GM12864 (cell line): ENCODE data around the gene ZNF264.
"Not testable (repeated sequence)": the region's sequence is repeated elsewhere in the genome, so short reads cannot be mapped to it uniquely, and the experiment has no call there.

ENCODE experiments used
- DNase-seq: peaks from one replicate; pipeline ENCODE4 v3.0.0-alpha.2; 2011; ENCODE audit warnings: low read depth
- H3K4me3 ChIP-seq: 2 replicates; pipeline ENCODE4 v1.5.1; 2011; ENCODE audit warnings: mild to moderate bottlenecking, low read depth, low read length, control low read depth
- CTCF ChIP-seq: IDR thresholded peaks from 2 replicates; pipeline ENCODE4 v1.5.1; 2011; ENCODE audit warnings: low read depth, mild to moderate bottlenecking, moderate library complexity, low read length, control low read depth, inconsistent platforms; ENCODE audit errors: missing control alignments

Gene ZNF264

GRCh38 chr19:57242821-57243220 lies 51.5 kb downstream of the ZNF264 start:
- DNase-seq, result no peak
- no peak overlapping the region for H3K4me3 ChIP-seq
- TF ChIP-seq CTCF, result no peak

GRCh38 chr19:57244513-57244912 lies 53.2 kb downstream of the ZNF264 start:
- H3K4me3 ChIP-seq, result no peak overlapping the region
- TF ChIP-seq CTCF, result no peak
- DNase-seq, result no peak

GRCh38 chr19:57245066-57245465 lies 53.8 kb downstream of the ZNF264 start:
- no peak for TF ChIP-seq CTCF
- no peak overlapping the region for H3K4me3 ChIP-seq

GRCh38 chr19:57245959-57246358 lies 54.7 kb downstream of the ZNF264 start:
- no peak for TF ChIP-seq CTCF
- H3K4me3 ChIP-seq, result no peak overlapping the region
- DNase-seq, result no peak

More at GRCh38 chr19:57245066-57245465, 53.8 kb downstream of the ZNF264 start:
- no peak for DNase-seq

GRCh38 chr19:57248646-57249045 lies 57.3 kb downstream of the ZNF264 start:
- H3K4me3 ChIP-seq, result no peak overlapping the region
- no peak for DNase-seq
- no peak for TF ChIP-seq CTCF

- H3K4me3 ChIP-seq, result no peak overlapping the region
- no peak for DNase-seq
- no peak for TF ChIP-seq CTCF
Observed at GRCh38 chr19:57249329-57249728, 58.0 kb downstream of the ZNF264 start.

GRCh38 chr19:57253767-57254166 lies 62.5 kb downstream of the ZNF264 start:
- H3K4me3 ChIP-seq, DNase-seq: not testable (repeated sequence)

GRCh38 chr19:57262044-57262443 lies 70.7 kb downstream of the ZNF264 start:
- DNase-seq, result no peak
- TF ChIP-seq CTCF, result no peak
- no peak overlapping the region for H3K4me3 ChIP-seq
